ENCODE results near the gene DENND1C.

DNA sequence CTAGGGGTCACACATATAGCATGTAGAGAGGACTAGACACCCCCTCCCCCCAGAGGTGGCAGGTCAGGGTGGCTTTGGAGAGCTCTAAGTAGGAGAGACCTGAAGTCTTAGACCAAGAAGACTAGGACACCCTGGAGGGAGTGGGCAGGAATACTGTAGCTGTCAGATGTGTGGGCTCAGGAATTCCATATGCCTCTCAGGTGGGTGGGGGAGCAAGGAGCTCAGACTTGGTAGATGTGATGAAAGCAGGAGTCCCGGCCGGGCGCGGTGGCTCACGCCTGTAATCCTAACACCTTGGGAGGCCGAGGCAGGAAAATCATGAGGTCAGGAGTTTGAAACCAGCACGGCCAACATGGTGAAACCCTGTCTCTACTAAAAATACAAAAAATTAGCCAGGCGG is 15.9 kb downstream of the DENND1C start:
- no peak for TF ChIP-seq FOXM1 (IDR thresholded peaks at IDR 0.05; ENCODE audit: low read depth)
- no peak for TF ChIP-seq FOXM1 (CRISPR knock-in tag; IDR thresholded peaks at IDR 0.05; ENCODE audit: low read depth)
- TF ChIP-seq, protein P1, sequence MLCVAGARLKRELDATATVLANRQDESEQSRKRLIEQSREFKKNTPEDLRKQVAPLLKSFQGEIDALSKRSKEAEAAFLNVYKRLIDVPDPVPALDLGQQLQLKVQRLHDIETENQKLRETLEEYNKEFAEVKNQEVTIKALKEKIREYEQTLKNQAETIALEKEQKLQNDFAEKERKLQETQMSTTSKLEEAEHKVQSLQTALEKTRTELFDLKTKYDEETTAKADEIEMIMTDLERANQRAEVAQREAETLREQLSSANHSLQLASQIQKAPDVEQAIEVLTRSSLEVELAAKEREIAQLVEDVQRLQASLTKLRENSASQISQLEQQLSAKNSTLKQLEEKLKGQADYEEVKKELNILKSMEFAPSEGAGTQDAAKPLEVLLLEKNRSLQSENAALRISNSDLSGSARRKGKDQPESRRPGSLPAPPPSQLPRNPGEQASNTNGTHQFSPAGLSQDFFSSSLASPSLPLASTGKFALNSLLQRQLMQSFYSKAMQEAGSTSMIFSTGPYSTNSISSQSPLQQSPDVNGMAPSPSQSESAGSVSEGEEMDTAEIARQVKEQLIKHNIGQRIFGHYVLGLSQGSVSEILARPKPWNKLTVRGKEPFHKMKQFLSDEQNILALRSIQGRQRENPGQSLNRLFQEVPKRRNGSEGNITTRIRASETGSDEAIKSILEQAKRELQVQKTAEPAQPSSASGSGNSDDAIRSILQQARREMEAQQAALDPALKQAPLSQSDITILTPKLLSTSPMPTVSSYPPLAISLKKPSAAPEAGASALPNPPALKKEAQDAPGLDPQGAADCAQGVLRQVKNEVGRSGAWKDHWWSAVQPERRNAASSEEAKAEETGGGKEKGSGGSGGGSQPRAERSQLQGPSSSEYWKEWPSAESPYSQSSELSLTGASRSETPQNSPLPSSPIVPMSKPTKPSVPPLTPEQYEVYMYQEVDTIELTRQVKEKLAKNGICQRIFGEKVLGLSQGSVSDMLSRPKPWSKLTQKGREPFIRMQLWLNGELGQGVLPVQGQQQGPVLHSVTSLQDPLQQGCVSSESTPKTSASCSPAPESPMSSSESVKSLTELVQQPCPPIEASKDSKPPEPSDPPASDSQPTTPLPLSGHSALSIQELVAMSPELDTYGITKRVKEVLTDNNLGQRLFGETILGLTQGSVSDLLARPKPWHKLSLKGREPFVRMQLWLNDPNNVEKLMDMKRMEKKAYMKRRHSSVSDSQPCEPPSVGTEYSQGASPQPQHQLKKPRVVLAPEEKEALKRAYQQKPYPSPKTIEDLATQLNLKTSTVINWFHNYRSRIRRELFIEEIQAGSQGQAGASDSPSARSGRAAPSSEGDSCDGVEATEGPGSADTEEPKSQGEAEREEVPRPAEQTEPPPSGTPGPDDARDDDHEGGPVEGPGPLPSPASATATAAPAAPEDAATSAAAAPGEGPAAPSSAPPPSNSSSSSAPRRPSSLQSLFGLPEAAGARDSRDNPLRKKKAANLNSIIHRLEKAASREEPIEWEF (CRISPR knock-in tag; IDR thresholded peaks at IDR 0.05), result no peak

All from K562 (cell line).